Subcutaneous adipose tissue (tissue), 4 donors: ENCODE measurements around the gene PLXNA4. TPM values are rescaled to one million over a fixed set of nuclear protein-coding genes. Genes with fewer than 3 reads are reported as not detected.

Experiments
- CTCF ChIP-seq: fragments of 450-650 bp; IDR thresholded peaks from one replicate; pipeline ENCODE4 v1.5.1; 2016; ENCODE audit warnings: low read depth, mild to moderate bottlenecking, control low read depth, antibody characterized with exemption, moderate library complexity
- total RNA-seq, 4 donors: library from RNA; depleted of rRNA; stranded (reverse); fragments of >200 nt; gene quantifications; one replicate each; pipeline ENCODE4 v1.1.0, GENCODE V29; 2016

Gene PLXNA4
- total RNA-seq, 4 donors from 2014 or later, result 30.2 to 112 (median 54.6) TPM

GRCh38 chr7:132415259-132415658 is 161.0 kb downstream of the PLXNA4 start:
- TF ChIP-seq CTCF, result no peak

- TF ChIP-seq CTCF, result no peak
Observed at GRCh38 chr7:132414857-132415256, 161.4 kb downstream of the PLXNA4 start.

GRCh38 chr7:132412435-132412834 is 163.8 kb downstream of the PLXNA4 start:
- no peak for TF ChIP-seq CTCF

GRCh38 chr7:132410861-132411541 is 165.3 kb downstream of the PLXNA4 start:
- TF ChIP-seq CTCF, result no peak

GRCh38 chr7:132410385-132410784 is 165.9 kb downstream of the PLXNA4 start:
- TF ChIP-seq CTCF, result no peak

GRCh38 chr7:132407764-132408163 is 168.5 kb downstream of the PLXNA4 start:
- TF ChIP-seq CTCF, result no peak

GRCh38 chr7:132406039-132406438 is 170.2 kb downstream of the PLXNA4 start:
- TF ChIP-seq CTCF, result no peak
